NCI-H2029 (cell line): Measurements from ENCODE around the gene CDH13.

Experiments used
- DNase-seq: peaks from one replicate; lab custom pipeline; 2025; lab: John Stamatoyannopoulos, UW

The CDH13 gene

DNA sequence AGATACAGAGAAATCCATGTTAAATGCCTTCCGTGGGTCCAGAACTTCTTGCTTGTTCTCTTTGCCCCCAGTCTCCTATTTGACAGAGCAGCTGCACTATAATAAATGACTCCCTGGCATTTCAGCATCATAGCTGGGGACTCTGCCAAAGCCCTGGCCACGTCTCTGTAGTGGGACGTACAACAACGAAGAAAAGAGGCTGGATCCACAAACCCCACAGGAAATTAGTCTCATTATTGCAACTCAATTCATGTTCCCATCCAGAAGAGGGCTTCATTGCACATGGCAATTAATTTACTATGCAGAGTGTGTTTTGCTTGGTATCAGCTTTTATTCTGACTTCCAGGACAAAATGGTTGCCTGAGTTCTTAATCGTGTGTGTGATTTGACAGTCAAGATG lies 121.3 kb downstream of the CDH13 start:
- no peak for DNase-seq

DNA sequence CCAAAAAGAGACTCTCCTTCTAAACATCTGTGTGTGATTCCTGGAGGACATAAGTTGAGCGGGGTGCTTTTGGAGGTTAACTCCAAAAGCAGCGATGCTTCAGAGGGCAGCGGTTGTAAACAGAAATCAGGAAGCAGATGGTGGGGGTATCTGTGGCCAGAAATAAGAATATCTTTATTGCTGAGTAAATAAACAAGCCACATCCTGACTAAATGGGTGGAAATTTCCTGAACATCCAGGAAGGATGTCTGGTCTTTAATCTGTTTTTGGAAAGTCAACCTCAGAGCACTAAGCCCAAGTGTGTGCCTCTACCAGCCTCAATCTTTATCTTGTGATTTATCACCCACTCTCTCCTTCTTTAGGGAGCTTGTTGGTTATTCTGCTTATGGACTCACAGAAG lies 123.3 kb downstream of the CDH13 start:
- no peak for DNase-seq

DNA sequence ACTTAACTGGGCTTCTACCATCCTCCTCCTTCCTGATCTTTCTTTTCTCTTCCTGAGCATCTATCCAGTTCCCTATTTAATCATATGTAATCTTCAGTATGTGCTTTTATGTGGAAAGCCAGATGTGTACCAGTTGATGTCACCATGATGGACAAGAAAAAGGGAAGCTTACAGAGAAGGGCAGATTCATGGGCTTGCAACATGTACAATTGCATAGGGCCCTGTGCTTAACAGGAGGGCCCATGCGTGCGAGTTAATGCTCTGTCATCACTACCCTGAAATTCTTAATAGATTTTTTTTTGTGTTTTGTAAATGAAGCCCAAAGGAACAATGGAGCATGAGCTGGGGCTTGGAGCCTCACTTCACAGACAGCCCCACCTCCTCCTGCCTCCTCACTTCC lies 124.3 kb downstream of the CDH13 start:
- DNase-seq, result no peak

DNA sequence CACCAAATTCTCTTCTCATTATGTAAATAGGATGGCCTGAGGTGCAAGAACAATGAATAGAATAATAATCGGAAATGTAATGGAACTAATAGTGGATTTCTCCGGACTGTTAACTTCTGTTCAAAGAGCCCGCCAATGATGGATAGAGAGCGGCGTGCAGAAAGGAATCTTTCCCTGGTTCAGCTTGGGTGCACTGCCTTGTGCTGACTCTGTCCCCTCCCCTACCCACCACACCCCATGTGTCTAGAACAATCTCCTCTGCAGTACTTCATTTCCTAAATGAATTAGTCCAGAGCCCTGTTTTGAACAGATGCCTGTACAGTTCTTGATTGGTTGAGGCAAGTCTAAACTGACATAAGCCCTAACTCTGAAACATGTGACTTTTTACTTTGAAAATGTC lies 125.4 kb downstream of the CDH13 start:
- no peak for DNase-seq

DNA sequence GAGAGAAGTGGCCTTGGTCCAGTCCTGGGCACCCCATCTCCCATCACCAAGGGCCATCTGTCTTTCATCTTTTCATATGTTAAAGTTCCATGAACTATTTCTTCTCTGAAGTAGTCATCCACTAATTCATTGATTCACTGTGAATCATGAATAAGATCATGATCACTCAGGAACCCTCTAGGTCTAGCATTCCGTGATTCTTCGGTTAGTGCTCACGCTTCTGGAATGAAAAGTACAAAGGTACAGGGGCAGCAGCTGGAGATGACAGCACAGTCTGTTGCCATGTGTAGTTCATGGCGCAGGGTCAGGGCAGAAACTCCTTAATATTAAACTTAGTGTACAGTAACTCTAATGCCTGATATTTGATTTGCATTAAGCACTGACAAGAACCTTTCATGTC lies 127.1 kb downstream of the CDH13 start:
- no peak for DNase-seq

DNA sequence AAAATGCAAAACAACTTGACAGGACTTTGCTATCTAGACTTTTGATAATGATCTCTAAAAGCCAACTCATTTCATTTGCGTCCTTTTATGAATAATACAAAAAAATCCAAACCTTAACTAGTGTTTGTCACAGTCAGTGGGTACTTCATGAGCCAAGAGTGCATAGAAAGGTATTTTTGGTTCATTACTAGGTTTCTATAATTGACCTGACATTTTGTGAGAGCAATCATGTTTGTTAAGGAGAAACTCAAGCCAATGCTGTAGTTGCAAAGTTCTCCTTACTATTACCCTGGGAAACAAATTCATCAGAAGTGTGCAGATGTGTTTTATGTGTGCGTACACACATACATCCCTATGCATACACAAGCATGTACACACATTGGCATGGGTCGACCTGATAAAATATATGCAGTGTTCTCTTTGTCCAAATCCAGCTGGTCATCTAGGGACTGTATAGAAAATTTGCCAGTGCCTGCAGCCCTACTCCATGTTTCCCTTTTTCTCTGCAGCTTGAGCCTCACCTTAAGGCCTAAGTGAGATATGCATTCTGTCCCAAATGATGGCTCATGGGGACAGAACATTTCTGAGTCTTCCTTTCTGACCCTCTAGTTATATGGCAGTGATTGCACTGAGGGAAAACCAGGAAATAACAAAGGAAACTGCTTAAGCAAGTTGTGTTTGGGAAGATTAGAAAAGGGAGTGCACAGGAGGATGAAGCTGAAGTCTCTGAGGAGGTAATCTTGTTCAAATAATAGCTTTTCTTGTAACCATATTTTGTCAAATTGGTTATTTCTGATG lies 128.1 kb downstream of the CDH13 start:
- DNase-seq, result no peak

DNA sequence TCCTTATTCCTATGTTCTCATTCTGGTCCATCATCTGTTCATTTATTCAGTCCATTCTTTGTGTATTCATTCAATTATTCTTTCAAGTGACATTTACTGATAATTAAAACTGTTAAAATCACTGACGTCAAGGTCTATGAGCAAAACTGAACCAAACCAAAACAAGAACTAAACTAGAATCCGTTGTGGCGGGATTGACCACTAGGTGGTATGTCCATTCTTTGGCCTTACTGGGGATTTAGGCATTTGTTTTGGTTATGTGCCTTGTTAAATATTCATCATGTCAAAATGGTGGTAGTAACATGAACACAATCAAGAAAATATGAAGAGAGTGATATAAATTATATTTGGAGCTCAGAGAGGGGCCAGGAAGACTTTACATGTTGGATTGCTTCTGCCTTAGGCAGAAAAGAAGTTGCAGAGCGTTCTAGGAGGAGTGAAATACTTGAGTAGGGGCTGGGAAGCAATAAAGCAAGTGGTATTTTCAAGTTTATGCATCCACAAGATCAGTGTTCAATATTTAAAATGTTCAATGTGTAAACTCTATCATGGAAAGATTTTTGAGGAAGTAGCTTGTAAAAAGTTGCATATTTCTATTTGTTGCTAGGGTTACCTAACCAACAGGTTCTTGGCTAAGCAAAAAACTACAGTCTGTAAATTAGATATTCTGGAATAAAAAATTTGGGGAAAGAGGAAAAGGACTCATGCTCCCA lies 129.0 kb downstream of the CDH13 start:
- no peak for DNase-seq

DNA sequence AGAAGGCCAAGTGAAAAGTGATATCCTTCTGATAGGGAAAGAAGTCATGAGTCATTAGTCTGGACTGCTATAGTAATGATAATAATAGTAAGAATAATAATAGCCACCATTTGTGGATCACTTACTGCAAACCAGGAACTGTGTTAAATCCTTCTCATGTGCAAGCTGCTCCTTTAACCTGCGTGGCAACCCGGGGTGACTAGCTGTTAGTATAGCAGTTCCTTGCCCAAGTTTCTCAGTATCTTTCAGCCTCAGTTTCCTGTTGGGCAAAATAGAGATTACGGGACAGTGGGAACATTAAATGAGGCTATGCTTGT lies 129.5 kb downstream of the CDH13 start:
- no peak for DNase-seq

DNA sequence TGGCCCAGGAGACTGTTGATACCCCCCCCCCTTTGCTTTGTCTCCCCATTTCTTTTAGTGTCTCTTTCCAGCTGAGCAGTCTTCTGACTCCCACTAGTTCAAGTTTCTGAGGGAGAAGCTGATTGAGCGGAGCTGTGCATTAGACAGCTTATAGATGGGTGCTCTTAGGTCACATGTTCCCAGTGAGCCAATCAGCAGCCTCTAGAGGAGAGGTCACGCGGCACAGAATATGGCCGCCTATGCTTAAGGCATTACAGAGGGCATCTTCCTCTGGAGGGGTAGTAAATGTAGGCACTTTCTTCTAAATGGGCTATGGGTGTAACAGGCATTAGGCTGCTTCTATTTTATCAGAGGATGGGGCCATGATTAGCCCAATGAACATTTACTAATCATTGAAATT lies 131.6 kb downstream of the CDH13 start:
- no peak for DNase-seq

DNA sequence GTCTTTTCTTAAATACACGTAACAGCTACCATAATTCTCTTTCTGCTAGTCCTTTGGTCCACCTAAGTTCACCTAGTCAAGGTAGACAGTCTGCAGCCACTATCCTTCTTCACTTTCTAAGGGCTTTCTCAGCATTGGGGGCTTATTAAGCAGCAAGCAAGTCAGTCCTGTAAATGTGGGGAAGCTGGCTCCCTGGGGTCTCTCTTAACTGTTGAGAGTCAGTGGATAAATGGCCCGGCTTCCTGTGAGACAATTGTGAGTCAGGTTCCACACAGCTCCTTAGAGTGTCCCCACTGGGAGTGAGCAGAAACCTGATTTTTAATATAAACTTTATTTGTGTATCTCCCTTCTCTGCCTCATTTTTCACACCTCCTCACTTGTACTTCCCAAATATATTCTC lies 132.1 kb downstream of the CDH13 start:
- no peak for DNase-seq

DNA sequence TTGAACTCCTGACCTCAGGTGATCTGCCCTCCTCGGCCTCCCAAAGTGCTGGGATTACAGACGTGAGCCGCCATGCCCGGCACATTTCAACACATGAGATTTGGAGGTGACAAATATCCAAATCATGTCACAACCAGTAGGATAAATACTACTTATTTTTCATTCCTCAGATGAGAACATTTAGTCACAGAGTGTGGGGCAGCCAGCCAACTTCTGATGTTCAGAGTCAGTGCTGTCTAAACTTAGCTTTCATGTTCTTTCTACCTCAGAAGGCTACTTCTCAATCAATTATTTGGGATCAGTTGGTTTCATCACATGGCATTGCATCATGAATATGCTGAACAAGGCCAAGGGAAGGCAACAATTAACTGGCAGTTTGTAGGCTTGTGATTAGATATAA lies 134.5 kb downstream of the CDH13 start:
- DNase-seq, result no peak

DNA sequence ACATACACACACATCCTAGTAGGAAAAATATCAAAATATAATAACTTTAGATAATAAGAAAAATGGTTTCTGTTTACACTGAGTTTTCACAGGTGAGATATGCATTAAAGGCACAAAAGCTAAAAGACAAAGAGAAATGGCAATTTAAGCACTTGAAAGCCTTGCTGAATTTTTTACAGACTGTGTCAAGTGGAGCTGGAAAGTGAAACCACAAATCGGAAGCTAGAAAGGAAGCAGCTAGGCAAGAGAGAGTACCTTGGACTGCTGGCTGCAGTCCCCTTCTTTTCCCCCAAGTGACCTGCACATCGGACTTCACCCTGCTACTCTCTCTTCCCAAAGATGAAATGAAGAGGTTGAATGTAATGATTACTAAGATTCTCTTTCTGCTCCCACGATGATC lies 135.1 kb downstream of the CDH13 start:
- no peak for DNase-seq

DNA sequence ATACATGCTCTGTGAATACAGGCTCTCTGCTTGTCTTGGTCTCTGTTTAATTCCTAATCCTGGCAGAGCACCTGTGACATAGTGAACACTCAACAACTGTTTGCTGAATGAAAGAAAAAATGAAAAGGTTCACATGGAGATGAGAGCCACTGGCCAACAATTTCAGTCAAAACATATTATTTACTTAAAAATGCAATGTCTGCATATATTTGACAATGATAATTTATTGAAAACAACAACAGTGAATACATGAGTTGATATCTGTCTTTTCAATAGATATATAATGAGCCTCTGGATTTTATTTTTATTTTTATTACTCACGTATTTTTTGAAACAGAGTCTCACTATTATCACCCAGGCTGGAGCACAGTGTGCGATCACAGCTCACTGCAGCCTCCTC lies 136.6 kb downstream of the CDH13 start:
- DNase-seq, result no peak

DNA sequence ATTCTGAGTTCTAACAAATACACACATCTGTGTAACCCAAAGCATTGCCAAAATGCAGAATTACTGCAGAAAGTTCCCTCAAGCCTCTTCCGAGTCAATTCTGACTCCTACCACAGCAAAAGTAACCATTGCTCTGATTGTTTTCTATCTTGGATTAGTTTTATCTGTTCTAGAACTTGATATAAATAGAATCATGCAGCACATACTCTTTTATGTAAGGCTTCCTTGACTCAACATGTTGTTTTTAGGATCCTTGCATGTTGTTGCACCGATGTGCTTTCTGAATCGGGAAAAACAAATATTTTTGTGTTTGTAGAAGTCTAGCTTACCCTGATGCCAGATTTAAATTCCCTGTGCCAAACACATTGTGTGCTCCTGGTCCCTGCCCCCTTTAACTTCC lies 140.4 kb downstream of the CDH13 start:
- DNase-seq, result no peak

DNA sequence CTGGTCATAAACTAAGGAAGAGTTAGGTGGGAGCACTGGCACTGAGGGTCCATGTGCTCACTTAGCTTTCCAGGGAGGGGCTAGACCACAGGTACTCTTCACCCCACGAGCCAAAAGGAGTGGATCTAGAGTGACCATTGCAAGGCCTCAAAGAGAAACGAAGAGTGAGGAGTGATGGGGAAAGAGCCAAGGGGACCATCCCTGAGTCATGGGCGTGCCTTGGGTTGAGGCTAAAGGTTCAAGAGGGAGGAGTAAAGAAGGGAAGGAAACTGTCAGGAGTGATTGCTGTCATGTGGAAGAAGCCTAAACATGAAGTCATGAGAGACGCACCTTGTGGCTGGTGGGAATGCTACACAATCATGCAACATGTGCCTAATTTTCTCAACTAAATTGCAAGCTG lies 141.0 kb downstream of the CDH13 start:
- DNase-seq, result no peak

DNA sequence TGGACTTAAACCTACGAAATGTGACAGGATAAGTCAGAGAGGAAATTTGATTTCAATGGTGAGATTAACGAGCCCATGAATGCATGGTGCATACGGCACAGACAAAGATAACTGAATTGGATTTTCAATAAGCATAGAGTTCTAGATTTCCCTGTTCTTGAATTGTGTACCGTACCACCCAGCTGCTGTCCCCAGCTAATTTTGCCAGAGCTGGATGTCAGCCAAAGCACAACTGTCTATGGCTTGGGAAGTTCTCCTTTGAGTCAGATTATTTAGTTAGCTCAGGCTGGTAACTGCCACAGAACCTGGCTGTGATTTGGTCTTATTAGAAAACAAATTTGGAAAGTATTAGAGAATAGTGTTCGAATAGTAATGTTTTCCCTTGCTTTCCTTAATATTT lies 143.1 kb downstream of the CDH13 start:
- DNase-seq, result no peak

DNA sequence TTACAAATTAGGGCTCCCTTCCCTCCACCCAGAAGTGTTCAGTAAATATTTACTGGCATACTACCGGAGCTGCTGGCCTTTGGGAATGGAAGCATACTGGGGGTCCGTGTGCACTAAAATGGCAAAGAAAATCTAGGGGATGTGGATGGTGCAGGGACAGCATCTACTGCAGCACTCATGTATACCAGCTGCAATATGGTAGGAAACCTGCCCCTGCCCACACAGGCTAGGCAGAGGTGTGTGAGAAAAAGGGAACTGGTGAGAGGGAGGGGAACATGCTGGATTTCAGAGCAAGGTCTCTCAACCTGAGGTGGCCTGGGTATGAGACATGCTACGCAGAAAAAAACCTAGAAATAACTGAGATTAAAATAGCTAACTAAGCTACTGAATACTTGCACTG lies 145.4 kb downstream of the CDH13 start:
- DNase-seq, result no peak

DNA sequence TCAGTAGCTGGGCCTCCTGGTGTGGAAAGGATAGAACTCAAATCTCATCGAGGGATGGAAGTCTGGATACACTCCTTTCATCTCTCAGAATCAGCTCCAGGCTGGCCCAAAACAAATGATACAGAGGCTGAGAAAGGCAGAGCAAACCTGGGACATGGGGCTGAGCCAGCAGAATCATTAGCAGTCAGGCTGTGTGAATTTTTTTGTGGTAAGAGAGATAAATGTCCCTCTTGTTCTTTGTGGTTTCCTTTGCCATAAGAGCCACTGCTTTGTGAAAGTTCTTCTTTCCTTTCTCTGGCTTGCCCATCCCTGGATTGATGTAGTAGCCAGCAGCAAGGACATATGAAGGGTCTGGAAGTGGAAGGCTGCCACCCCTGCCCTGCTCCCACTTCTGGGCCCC lies 146.2 kb downstream of the CDH13 start:
- no peak for DNase-seq

DNA sequence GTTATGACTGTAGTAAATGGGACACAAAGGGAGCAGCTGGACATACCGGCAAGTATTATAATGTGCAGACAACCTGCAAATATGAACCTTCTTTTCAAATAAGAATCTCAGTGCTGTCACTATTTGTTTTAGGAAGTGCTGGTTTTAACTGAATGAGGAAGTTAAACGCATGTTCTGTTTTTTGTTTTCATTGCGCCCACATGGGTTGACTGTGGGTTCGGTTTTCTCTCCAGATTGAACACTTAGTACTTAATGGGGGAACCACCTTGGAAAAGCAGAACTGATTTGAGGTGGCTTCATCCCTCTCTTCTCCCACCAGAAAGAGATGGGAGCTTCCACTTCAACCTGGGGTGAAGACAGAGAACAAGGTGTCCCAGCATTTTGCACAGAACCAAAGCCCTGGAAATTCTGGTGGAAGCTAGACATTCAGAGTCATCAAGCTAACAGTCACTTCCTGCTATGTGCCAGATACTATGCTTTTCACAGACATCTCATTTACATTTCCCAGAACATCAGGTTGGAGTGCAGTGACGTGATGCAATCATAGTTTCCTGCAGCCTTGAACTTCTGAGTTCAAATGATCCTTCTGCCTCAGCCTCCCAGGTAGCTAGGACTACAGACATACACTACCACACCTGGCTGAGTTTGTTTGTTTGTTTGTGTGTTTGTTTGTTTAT lies 149.8 kb downstream of the CDH13 start:
- no peak for DNase-seq

DNA sequence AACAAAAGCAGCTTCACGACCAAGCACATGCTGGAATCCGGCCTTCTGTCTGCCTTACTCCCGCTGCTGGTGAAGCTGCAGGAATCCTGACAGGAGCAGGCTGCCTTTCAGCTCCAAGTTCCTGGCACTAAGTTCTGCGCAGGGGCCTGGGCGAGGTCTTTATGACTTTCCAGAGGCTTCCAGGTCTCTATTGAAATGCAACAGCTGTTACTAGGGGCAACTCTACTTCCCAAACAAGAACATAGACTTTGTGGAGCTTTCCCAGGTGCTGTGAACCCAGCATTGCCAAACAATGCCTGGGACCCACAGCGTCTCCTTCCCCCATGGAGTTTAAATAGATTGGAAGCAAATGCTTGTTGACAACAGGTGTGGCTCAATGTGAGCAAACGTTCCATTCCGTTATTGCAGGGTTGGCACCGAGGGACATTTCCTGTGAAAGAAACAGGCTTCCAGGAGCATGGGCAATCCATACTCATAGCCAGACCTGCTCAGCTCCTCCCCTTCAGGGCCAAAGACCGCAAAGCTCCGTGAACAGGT lies 156.0 kb downstream of the CDH13 start:
- DNase-seq, result peak; percentile 1

DNA sequence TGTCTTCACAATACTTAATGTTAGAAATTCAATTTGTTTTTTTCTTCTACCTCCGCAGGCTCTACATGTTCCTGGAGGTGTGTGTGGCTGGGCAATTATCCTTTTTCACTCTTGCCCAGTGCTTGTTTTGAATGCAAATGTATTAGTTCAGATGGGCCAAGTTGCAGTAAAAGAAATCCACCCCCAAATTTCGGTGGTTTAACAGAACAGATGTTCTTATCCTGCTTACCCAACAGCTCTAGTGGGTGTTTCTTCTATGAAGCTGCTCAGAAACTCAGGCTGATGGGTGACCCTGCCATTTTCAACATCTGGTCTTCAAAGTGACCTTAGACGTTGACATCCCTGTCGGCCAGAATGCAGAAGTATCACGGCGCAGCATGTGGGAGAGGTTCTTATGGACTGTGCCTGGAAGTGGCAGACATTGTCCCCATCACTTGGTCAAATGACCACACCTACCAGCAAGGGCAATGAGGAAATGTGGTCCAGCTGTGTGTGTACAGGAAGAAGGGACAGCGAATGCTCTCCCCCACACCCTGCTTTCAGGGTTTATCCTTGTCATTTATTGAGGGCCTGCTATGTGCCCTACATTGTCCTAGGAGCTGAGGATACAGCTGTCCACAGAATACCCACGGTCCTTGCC lies 157.3 kb downstream of the CDH13 start:
- DNase-seq, result no peak

DNA sequence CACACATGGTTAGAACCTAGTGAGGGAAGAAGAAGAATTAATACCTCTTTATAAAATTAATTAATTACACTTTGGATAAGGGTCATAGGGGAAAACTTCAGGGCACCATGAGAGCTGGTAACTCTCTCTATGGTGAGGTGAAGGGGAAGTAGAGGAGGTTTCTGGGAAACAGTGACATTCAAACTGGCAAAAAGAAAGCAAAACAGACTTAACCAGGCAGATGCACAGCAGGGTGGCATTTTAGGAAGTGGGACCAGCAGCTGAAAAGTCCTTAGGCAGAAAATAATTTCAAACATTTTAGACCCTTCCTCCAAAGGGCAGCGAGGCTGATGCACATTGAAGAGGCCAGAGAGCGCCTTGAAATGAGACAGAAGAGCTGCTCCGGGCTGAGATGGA lies 157.8 kb downstream of the CDH13 start:
- DNase-seq, result no peak

DNA sequence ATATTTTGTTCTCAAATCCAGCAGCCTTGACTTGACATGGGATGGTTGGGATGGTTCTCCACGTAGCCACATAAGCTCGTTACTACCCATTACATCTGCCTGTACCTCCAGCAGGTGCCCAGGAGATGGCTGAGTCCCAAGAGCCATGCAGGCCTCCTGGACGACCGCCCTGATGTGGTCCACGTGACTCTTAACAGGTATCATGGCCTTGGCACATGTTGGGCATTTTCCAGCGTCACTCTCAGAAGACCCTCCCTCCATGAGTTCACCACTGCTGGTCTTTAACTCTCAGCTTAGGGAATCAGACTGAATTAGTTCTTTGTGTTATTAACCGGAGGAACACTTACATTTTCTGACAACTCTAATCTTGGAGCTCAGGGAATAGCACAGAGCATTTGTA lies 161.5 kb downstream of the CDH13 start:
- DNase-seq, result no peak
